HepG2 (cell line): ENCODE measurements around the gene MDFIC.

Source experiments
- CHD4 ChIP-seq: fragments of 200-600 bp; sonication (generic); IDR thresholded peaks from 2 replicates; pipeline ENCODE4 v1.7.0; 2017; ENCODE audit warnings: mild to moderate bottlenecking, low read length, borderline replicate concordance
- CREB1 ChIP-seq, 2 experiments: fragments of 450-650 bp in 1 of 2; IDR thresholded peaks; 2 replicates each; pipeline ENCODE4 v1.6.1; 2016 to 2017; ENCODE audit warnings: control low read depth in 1 of 2, mild to moderate bottlenecking in 1 of 2, missing compliant biosample characterization in 1 of 2, missing genetic modification characterization in 1 of 2
- HNRNPUL1 ChIP-seq: fragments of 200-400 bp; formaldehyde crosslinking; IDR thresholded peaks from 2 replicates; pipeline ENCODE4 v1.6.1; 2017; ENCODE audit warnings: low read depth, mild to moderate bottlenecking, low read length, moderate library complexity
- MYNN ChIP-seq: sonication (generic); formaldehyde crosslinking; IDR thresholded peaks from 2 replicates; pipeline ENCODE4 v1.4.0; 2020; ENCODE audit warnings: mild to moderate bottlenecking, low read depth, missing genetic modification reagents
- POLR2A ChIP-seq, 2 experiments: IDR thresholded peaks; 2 replicates each; pipeline ENCODE4 v1.6.1; 2011; ENCODE audit warnings: low read depth in 2 of 2, low read length in 2 of 2, mild to moderate bottlenecking in 1 of 2, moderate library complexity in 1 of 2; ENCODE audit not compliant: insufficient read depth in 1 of 2
- SP140L ChIP-seq: sonication (generic); formaldehyde crosslinking; IDR thresholded peaks from 2 replicates; pipeline ENCODE4 v1.4.0; 2020; ENCODE audit warnings: missing genetic modification reagents, borderline replicate concordance
- ZNF33A ChIP-seq: sonication (generic); formaldehyde crosslinking; IDR thresholded peaks from 2 replicates; pipeline ENCODE4 v1.5.1; 2020; ENCODE audit warnings: missing genetic modification reagents, mild to moderate bottlenecking, moderate library complexity, borderline replicate concordance
- TF ChIP-seq, protein P1 (sequence below): IDR thresholded peaks from 2 replicates; pipeline ENCODE4 v1.6.1; 2016
- TF ChIP-seq, protein P2 (sequence below): fragments of 450-650 bp; IDR thresholded peaks from 2 replicates; pipeline ENCODE4 v1.6.1; 2017; ENCODE audit warnings: mild to moderate bottlenecking
- TF ChIP-seq, protein P3 (sequence below): IDR thresholded peaks from 2 replicates; pipeline ENCODE4 v1.4.0; 2020; ENCODE audit warnings: mild to moderate bottlenecking, missing genetic modification reagents

DNA sequence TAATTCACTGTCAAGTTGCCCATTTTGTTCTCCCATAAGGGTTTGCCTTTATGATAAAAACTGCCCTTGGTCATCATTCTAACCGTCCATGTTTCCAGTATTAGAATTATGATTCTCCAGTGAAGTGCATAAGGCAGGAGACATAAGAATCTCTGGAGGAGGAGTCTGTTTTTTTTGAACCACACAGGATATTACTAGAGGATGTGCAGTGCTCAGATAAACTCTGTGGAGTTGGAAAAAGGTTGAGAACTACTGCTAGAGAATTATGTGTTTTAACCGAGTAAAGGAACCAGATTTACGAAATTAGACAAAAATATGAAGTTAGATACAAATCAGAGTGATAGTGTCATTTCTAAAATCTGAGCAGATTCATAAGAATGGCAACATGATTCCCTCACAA, 40.5 kb downstream of the MDFIC start:
- TF ChIP-seq CHD4 (no peak), MYNN (CRISPR knock-in tag) (no peak), SP140L (CRISPR knock-in tag) (no peak), ZNF33A (CRISPR knock-in tag) (no peak), POLR2A (IDR thresholded peaks at IDR 0.05; ENCODE audit: insufficient read depth in 1 of 2, low read depth in 2 of 2, low read length in 2 of 2) (no peak), CREB1 (IDR thresholded peaks at IDR 0.05) (no peak), CREB1 (CRISPR knock-in tag; IDR thresholded peaks at IDR 0.05) (no peak), HNRNPUL1 (no peak)
- TF ChIP-seq, protein P1, sequence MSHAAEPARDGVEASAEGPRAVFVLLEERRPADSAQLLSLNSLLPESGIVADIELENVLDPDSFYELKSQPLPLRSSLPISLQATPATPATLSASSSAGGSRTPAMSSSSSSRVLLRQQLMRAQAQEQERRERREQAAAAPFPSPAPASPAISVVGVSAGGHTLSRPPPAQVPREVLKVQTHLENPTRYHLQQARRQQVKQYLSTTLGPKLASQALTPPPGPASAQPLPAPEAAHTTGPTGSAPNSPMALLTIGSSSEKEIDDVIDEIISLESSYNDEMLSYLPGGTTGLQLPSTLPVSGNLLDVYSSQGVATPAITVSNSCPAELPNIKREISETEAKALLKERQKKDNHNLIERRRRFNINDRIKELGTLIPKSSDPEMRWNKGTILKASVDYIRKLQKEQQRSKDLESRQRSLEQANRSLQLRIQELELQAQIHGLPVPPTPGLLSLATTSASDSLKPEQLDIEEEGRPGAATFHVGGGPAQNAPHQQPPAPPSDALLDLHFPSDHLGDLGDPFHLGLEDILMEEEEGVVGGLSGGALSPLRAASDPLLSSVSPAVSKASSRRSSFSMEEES: no peak
- TF ChIP-seq, protein P2, sequence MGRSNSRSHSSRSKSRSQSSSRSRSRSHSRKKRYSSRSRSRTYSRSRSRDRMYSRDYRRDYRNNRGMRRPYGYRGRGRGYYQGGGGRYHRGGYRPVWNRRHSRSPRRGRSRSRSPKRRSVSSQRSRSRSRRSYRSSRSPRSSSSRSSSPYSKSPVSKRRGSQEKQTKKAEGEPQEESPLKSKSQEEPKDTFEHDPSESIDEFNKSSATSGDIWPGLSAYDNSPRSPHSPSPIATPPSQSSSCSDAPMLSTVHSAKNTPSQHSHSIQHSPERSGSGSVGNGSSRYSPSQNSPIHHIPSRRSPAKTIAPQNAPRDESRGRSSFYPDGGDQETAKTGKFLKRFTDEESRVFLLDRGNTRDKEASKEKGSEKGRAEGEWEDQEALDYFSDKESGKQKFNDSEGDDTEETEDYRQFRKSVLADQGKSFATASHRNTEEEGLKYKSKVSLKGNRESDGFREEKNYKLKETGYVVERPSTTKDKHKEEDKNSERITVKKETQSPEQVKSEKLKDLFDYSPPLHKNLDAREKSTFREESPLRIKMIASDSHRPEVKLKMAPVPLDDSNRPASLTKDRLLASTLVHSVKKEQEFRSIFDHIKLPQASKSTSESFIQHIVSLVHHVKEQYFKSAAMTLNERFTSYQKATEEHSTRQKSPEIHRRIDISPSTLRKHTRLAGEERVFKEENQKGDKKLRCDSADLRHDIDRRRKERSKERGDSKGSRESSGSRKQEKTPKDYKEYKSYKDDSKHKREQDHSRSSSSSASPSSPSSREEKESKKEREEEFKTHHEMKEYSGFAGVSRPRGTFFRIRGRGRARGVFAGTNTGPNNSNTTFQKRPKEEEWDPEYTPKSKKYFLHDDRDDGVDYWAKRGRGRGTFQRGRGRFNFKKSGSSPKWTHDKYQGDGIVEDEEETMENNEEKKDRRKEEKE: no peak
- TF ChIP-seq, protein P3, sequence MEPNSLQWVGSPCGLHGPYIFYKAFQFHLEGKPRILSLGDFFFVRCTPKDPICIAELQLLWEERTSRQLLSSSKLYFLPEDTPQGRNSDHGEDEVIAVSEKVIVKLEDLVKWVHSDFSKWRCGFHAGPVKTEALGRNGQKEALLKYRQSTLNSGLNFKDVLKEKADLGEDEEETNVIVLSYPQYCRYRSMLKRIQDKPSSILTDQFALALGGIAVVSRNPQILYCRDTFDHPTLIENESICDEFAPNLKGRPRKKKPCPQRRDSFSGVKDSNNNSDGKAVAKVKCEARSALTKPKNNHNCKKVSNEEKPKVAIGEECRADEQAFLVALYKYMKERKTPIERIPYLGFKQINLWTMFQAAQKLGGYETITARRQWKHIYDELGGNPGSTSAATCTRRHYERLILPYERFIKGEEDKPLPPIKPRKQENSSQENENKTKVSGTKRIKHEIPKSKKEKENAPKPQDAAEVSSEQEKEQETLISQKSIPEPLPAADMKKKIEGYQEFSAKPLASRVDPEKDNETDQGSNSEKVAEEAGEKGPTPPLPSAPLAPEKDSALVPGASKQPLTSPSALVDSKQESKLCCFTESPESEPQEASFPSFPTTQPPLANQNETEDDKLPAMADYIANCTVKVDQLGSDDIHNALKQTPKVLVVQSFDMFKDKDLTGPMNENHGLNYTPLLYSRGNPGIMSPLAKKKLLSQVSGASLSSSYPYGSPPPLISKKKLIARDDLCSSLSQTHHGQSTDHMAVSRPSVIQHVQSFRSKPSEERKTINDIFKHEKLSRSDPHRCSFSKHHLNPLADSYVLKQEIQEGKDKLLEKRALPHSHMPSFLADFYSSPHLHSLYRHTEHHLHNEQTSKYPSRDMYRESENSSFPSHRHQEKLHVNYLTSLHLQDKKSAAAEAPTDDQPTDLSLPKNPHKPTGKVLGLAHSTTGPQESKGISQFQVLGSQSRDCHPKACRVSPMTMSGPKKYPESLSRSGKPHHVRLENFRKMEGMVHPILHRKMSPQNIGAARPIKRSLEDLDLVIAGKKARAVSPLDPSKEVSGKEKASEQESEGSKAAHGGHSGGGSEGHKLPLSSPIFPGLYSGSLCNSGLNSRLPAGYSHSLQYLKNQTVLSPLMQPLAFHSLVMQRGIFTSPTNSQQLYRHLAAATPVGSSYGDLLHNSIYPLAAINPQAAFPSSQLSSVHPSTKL (CRISPR knock-in tag): no peak
